Measurements from ENCODE around the gene LRRC40.

The LRRC40 gene

GRCh38 chr1:70109241-70109640 lies 96.1 kb downstream of the LRRC40 start:
- no peak for DNase-seq

- DNase-seq = no peak
Measured at GRCh38 chr1:70103770-70104169, 101.6 kb downstream of the LRRC40 start.

GRCh38 chr1:70101774-70102173 lies 103.6 kb downstream of the LRRC40 start:
- no peak for DNase-seq

GRCh38 chr1:70101231-70101630 lies 104.1 kb downstream of the LRRC40 start:
- no peak for DNase-seq
